ENCODE measurements around the gene CAPZA2.
"Not testable (repeated sequence)": the region's sequence is repeated elsewhere in the genome, so short reads cannot be mapped to it uniquely, and the experiment has no call there.

The CAPZA2 gene

GRCh38 chr7:116862234-116862950 is at the start of gene CAPZA2:
Gene CAPZA2 (plus strand): TSS chr7:116862587. CDS start chr7:116862612, 25 bp downstream.
- DNase-seq (ENCODE audit: low read depth in 2 of 2), result peak; percentile 79 to 83

GRCh38 chr7:116812860-116813259 is 49.5 kb upstream of the CAPZA2 start:
- DNase-seq (ENCODE audit: low read depth in 2 of 2), result no peak

- DNase-seq (ENCODE audit: low read depth in 2 of 2), result not testable (repeated sequence)
These were observed 49.0 kb upstream of the CAPZA2 start for GRCh38 chr7:116813371-116813770.

- DNase-seq (ENCODE audit: low read depth in 2 of 2), result no peak
These were observed 47.3 kb upstream of the CAPZA2 start for GRCh38 chr7:116815041-116815440.

- DNase-seq (ENCODE audit: low read depth in 2 of 2), result no peak
These were observed 42.2 kb upstream of the CAPZA2 start for GRCh38 chr7:116820149-116820548.

- not testable (repeated sequence) for DNase-seq (ENCODE audit: low read depth in 2 of 2)
These were observed 40.7 kb upstream of the CAPZA2 start for GRCh38 chr7:116821647-116822046.

- DNase-seq (ENCODE audit: low read depth in 2 of 2), result no peak
These were observed 37.9 kb upstream of the CAPZA2 start for GRCh38 chr7:116824449-116824848.

GRCh38 chr7:116828281-116828680 is 34.1 kb upstream of the CAPZA2 start:
- DNase-seq (ENCODE audit: low read depth in 2 of 2), result no peak

- DNase-seq (ENCODE audit: low read depth in 2 of 2), result no peak
These were observed 33.3 kb upstream of the CAPZA2 start for GRCh38 chr7:116829041-116829440.

GRCh38 chr7:116829493-116829892 is 32.9 kb upstream of the CAPZA2 start:
- no peak for DNase-seq (ENCODE audit: low read depth in 2 of 2)

GRCh38 chr7:116832692-116833091 is 29.7 kb upstream of the CAPZA2 start:
- DNase-seq (ENCODE audit: low read depth in 2 of 2), result no peak

- DNase-seq (ENCODE audit: low read depth in 2 of 2), result no peak
These were observed 27.4 kb upstream of the CAPZA2 start for GRCh38 chr7:116834815-116835504.

GRCh38 chr7:116836048-116836447 is 26.3 kb upstream of the CAPZA2 start:
- no peak for DNase-seq (ENCODE audit: low read depth in 2 of 2)

GRCh38 chr7:116836911-116837310 is 25.5 kb upstream of the CAPZA2 start:
- no peak for DNase-seq (ENCODE audit: low read depth in 2 of 2)

- DNase-seq (ENCODE audit: low read depth in 2 of 2), result no peak
These were observed 24.8 kb upstream of the CAPZA2 start for GRCh38 chr7:116837586-116837985.

- DNase-seq (ENCODE audit: low read depth in 2 of 2), result no peak
These were observed 22.1 kb upstream of the CAPZA2 start for GRCh38 chr7:116840256-116840655.

- no peak for DNase-seq (ENCODE audit: low read depth in 2 of 2)
These were observed 20.0 kb upstream of the CAPZA2 start for GRCh38 chr7:116842371-116842770.

GRCh38 chr7:116843378-116843777 is 19.0 kb upstream of the CAPZA2 start:
- DNase-seq (ENCODE audit: low read depth in 2 of 2), result no peak

GRCh38 chr7:116851175-116851574 is 11.2 kb upstream of the CAPZA2 start:
- no peak for DNase-seq (ENCODE audit: low read depth in 2 of 2)

GRCh38 chr7:116851671-116852070 is 10.7 kb upstream of the CAPZA2 start:
- DNase-seq (ENCODE audit: low read depth in 2 of 2), result no peak

- no peak for DNase-seq (ENCODE audit: low read depth in 2 of 2)
These were observed 8.3 kb upstream of the CAPZA2 start for GRCh38 chr7:116854132-116854531.

- DNase-seq (ENCODE audit: low read depth in 2 of 2), result no peak
These were observed 5.3 kb upstream of the CAPZA2 start for GRCh38 chr7:116857052-116857451.

- peak; percentile 58 to 64 for DNase-seq (ENCODE audit: low read depth in 2 of 2)
These were observed 3.1 kb upstream of the CAPZA2 start for GRCh38 chr7:116859323-116859722.

All from fibroblast of skin of left quadriceps (primary cell).